Uterus (tissue), 2 donors: ENCODE data around the gene P2RX5.

Experiments used
- CTCF ChIP-seq, 4 experiments: fragments of 200-600 bp in 2 of 4; fragments of 450-650 bp in 2 of 4; sonication (generic) in 2 of 4; IDR thresholded peaks; one replicate each; pipeline ENCODE4 v1.5.1; 2016 to 2019; ENCODE audit warnings: antibody characterized with exemption in 4 of 4, mild to moderate bottlenecking in 2 of 4, moderate library complexity in 1 of 4
- POLR2A ChIP-seq, 2 donors: fragments of 450-650 bp; IDR thresholded peaks; one replicate each; pipeline ENCODE4 v1.6.1; 2016; ENCODE audit warnings: antibody characterized with exemption in 2 of 2, mild to moderate bottlenecking in 1 of 2, moderate library complexity in 1 of 2

- TF ChIP-seq CTCF (IDR thresholded peaks at IDR 0.05) (no peak), POLR2A (IDR thresholded peaks at IDR 0.05) (no peak)
Observed at GRCh38 chr17:3695723-3696411, at the start of gene P2RX5.
